H1 (cell line): ENCODE results near the gene LBP. TPM values are rescaled to one million over a fixed set of nuclear protein-coding genes. Genes with fewer than 3 reads are reported as not detected.

ENCODE experiments used
- CTCF ChIA-PET: fragments of 300-600 bp; sonication (Branson Sonifier 250); formaldehyde crosslinking; loops from one replicate; lab custom pipeline; 2021; ENCODE audit not compliant: partially characterized antibody; lab: Charles Lee
- POLR2A ChIA-PET: fragments of 300-600 bp; sonication (Branson Sonifier 250); formaldehyde crosslinking; loops from one replicate; lab custom pipeline; 2021; ENCODE audit warnings: inconsistent platforms; ENCODE audit not compliant: partially characterized antibody; lab: Charles Lee
- DNase-seq, 2 experiments: peaks; one replicate each; pipeline versions ENCODE4 v3.0.0 to v3.0.0-alpha.2; 2010 to 2022; ENCODE audit warnings: low spot score in 2 of 2, low read depth in 1 of 2, mixed read lengths in 1 of 2
- FAIRE-seq: peaks from 2 replicates; lab custom pipeline; 2011; peaks lifted over from hg19 to GRCh38; lab: Jason Lieb, UNC
- H2AFZ ChIP-seq: 2 replicates; pipeline ENCODE4 v1.8.1; 2012; ENCODE audit warnings: low read length, inconsistent platforms
- H2AK5ac ChIP-seq: 2 replicates; pipeline ENCODE4 v1.6.1; 2013; ENCODE audit warnings: low read depth, low read length
- H2BK120ac ChIP-seq: replicated peaks from 2 replicates; pipeline ENCODE3; 2013; ENCODE audit warnings: low read depth, low read length, inconsistent platforms
- H2BK12ac ChIP-seq: 2 replicates; pipeline ENCODE4 v1.6.1; 2013; ENCODE audit warnings: low read depth, low read length
- H2BK15ac ChIP-seq: 2 replicates; pipeline ENCODE4 v1.6.1; 2013; ENCODE audit warnings: low read length
- H2BK20ac ChIP-seq: 2 replicates; pipeline ENCODE4 v1.6.1; 2013; ENCODE audit warnings: low read length
- H2BK5ac ChIP-seq: 2 replicates; pipeline ENCODE4 v1.6.1; 2013; ENCODE audit warnings: low read depth, low read length
- H3K14ac ChIP-seq: 2 replicates; pipeline ENCODE4 v1.6.1; 2013; ENCODE audit warnings: inconsistent platforms; ENCODE audit not compliant: insufficient read length
- H3K18ac ChIP-seq: 2 replicates; pipeline ENCODE4 v1.6.1; 2013; ENCODE audit warnings: low read length; ENCODE audit errors: extremely low read depth
- H3K23ac ChIP-seq: 2 replicates; pipeline ENCODE4 v1.6.1; 2013; ENCODE audit warnings: inconsistent platforms; ENCODE audit not compliant: insufficient read length
- H3K23me2 ChIP-seq: 2 replicates; pipeline ENCODE4 v1.6.1; 2013; ENCODE audit warnings: low read depth, low read length
- H3K27ac ChIP-seq: 2 replicates; pipeline ENCODE4 v1.6.1; 2011; ENCODE audit warnings: low read depth, low read length, inconsistent platforms
- H3K27me3 ChIP-seq, 4 experiments: replicated peaks in 1 of 4; 1 replicate in 1 of 4; 2 replicates in 3 of 4; pipeline versions ENCODE4 v1.6.1 to v1.8.1; 2011 to 2013; ENCODE audit warnings: low read length in 3 of 4, mild to moderate bottlenecking in 3 of 4, inconsistent platforms in 2 of 4, mixed read lengths in 2 of 4, moderate library complexity in 1 of 4; ENCODE audit not compliant: control insufficient read depth in 3 of 4, insufficient read depth in 3 of 4; ENCODE audit errors: extremely low read depth in 1 of 4
- H3K36me3 ChIP-seq, 4 experiments: 2 replicates each; pipeline versions ENCODE4 v1.6.1 to v1.8.1; 2011 to 2013; ENCODE audit warnings: mild to moderate bottlenecking in 4 of 4, low read length in 3 of 4, moderate library complexity in 2 of 4, control low read depth in 1 of 4, inconsistent platforms in 1 of 4; ENCODE audit not compliant: insufficient read depth in 4 of 4, control insufficient read depth in 2 of 4
- H3K4ac ChIP-seq: replicated peaks from 2 replicates; pipeline ENCODE3; 2013; ENCODE audit warnings: low read length, low read depth, mixed read lengths, inconsistent platforms; ENCODE audit not compliant: insufficient read length
- H3K4me1 ChIP-seq, 4 experiments: replicated peaks in 1 of 4; 1 replicate in 1 of 4; 2 replicates in 3 of 4; pipeline versions ENCODE4 v1.6.1 to v1.8.1; 2011 to 2013; ENCODE audit warnings: low read length in 3 of 4, inconsistent platforms in 2 of 4, mixed read lengths in 1 of 4; ENCODE audit not compliant: insufficient read depth in 4 of 4, control insufficient read depth in 3 of 4
- H3K4me2 ChIP-seq, 2 experiments: 2 replicates each; pipeline versions ENCODE4 v1.6.1 to v1.8.1; 2011 to 2013; ENCODE audit warnings: low read depth in 2 of 2, low read length in 2 of 2, control low read depth in 1 of 2, inconsistent platforms in 1 of 2, mild to moderate bottlenecking in 1 of 2; ENCODE audit not compliant: insufficient read depth in 1 of 2
- H3K4me3 ChIP-seq, 4 experiments: fragments of 200-600, 300-600 bp in 1 of 4; sonication (generic), shearing (Covaris generic), sonication (Bioruptor Twin) in 1 of 4; 2 replicates each; pipeline versions ENCODE4 v1.5.1 to v1.8.1; 2011 to 2016; ENCODE audit warnings: low read length in 4 of 4, low read depth in 3 of 4, control low read depth in 2 of 4, inconsistent platforms in 2 of 4, mild to moderate bottlenecking in 2 of 4, mixed read lengths in 1 of 4, moderate library complexity in 1 of 4; ENCODE audit not compliant: insufficient read depth in 2 of 4; ENCODE audit errors: extremely low read depth in 1 of 4
- H3K56ac ChIP-seq: replicated peaks from 2 replicates; pipeline ENCODE3; 2013; ENCODE audit warnings: low read depth, mild to moderate bottlenecking, mixed read lengths, low read length, inconsistent platforms; ENCODE audit not compliant: insufficient read length
- H3K79me1 ChIP-seq: 2 replicates; pipeline ENCODE4 v1.6.1; 2013; ENCODE audit warnings: low read depth, low read length, control low read depth
- H3K79me2 ChIP-seq, 2 experiments: 2 replicates each; pipeline versions ENCODE4 v1.6.1 to v1.8.1; 2012 to 2013; ENCODE audit warnings: low read length in 2 of 2, mild to moderate bottlenecking in 2 of 2, inconsistent platforms in 1 of 2; ENCODE audit not compliant: insufficient read depth in 2 of 2, control insufficient read depth in 1 of 2
- H3K9ac ChIP-seq, 4 experiments: replicated peaks in 1 of 4; 1 replicate in 1 of 4; 2 replicates in 3 of 4; pipeline versions ENCODE4 v1.6.1 to v1.8.1; 2011 to 2013; ENCODE audit warnings: low read depth in 3 of 4, low read length in 3 of 4, control low read depth in 2 of 4, mild to moderate bottlenecking in 2 of 4, moderate library complexity in 2 of 4, inconsistent platforms in 1 of 4; ENCODE audit errors: extremely low read depth in 1 of 4
- H3K9me3 ChIP-seq, 2 experiments: 2 replicates each; pipeline versions ENCODE4 v1.6.1 to v1.8.1; 2012 to 2013; ENCODE audit warnings: mild to moderate bottlenecking in 2 of 2, moderate library complexity in 2 of 2, control low read depth in 1 of 2, inconsistent platforms in 1 of 2, low read depth in 1 of 2, low read length in 1 of 2, mixed read lengths in 1 of 2; ENCODE audit not compliant: insufficient read depth in 2 of 2
- H4K20me1 ChIP-seq, 2 experiments: replicated peaks in 1 of 2; 2 replicates each; pipeline versions ENCODE3 to v1.8.1; 2011 to 2013; ENCODE audit warnings: inconsistent platforms in 2 of 2, low read length in 2 of 2, mild to moderate bottlenecking in 1 of 2; ENCODE audit not compliant: insufficient read depth in 2 of 2, control insufficient read depth in 1 of 2
- H4K5ac ChIP-seq: 2 replicates; pipeline ENCODE4 v1.6.1; 2013; ENCODE audit warnings: low read length, low read depth, mixed read lengths, inconsistent platforms; ENCODE audit not compliant: insufficient read length
- H4K8ac ChIP-seq: 2 replicates; pipeline ENCODE4 v1.8.0; 2013; ENCODE audit warnings: mild to moderate bottlenecking, moderate library complexity, low read length, inconsistent platforms; ENCODE audit not compliant: insufficient read depth; ENCODE audit errors: extremely low read depth
- H4K91ac ChIP-seq: replicated peaks from 2 replicates; pipeline ENCODE3; 2013; ENCODE audit warnings: low read length, mixed read lengths, inconsistent platforms; ENCODE audit not compliant: insufficient read length
- BCL11A ChIP-seq, 2 experiments: IDR thresholded peaks; one replicate each; pipeline ENCODE4 v1.6.1; 2011; ENCODE audit warnings: low read depth in 2 of 2, low read length in 2 of 2, mild to moderate bottlenecking in 2 of 2
- GTF2F1 ChIP-seq: IDR thresholded peaks from 2 replicates; pipeline ENCODE4 v1.6.1; 2012; ENCODE audit warnings: low read depth, low read length, improper control_type of control experiment, borderline replicate concordance
- HDAC2 ChIP-seq, 2 experiments: fragments of 300-600 bp in 1 of 2; sonication (generic) in 1 of 2; IDR thresholded peaks; 2 replicates each; pipeline ENCODE4 v1.6.1; 2011 to 2012; ENCODE audit warnings: low read depth in 2 of 2, low read length in 2 of 2, mild to moderate bottlenecking in 2 of 2, moderate library complexity in 2 of 2, borderline replicate concordance in 1 of 2, inconsistent platforms in 1 of 2
- SP4 ChIP-seq: IDR thresholded peaks from 2 replicates; pipeline ENCODE4 v1.6.1; 2012; ENCODE audit warnings: low read length, inconsistent platforms
- WGBS, 2 experiments: shearing (Covaris generic) in 1 of 2; methylation state at CpG; one replicate each; pipeline versions ENCODE4 v1.1.6 to v1.1.7; 2013 to 2015; ENCODE audit warnings: low lambda C conversion rate in 2 of 2, mixed read lengths in 2 of 2, inconsistent platforms in 1 of 2, low coverage in 1 of 2, missing lambda C conversion rate in 1 of 2; ENCODE audit not compliant: insufficient replicate concordance in 2 of 2, insufficient coverage in 1 of 2, insufficient read length in 1 of 2; ENCODE audit errors: extremely low coverage in 1 of 2, missing lambda C conversion rate in 1 of 2; 5-methylcytosine and 5-hydroxymethylcytosine counted together
- polyA plus RNA-seq, 7 experiments: library from polyadenylated mRNA; depleted of rRNA in 3 of 7; stranded (reverse) in 5 of 7; unstranded in 2 of 7; fragments of >200 nt in 5 of 7; fragments of 200-250 nt in 2 of 7; gene quantifications; 1 replicate in 5 of 7; 2 replicates in 1 of 7; 4 replicates in 1 of 7; pipeline versions ENCODE4 v1.2.1 to v1.2.3, GENCODE V29; 2011 to 2013; ENCODE audit warnings: missing spikeins in 2 of 7, mixed read lengths in 2 of 7
- total RNA-seq: library from RNA; stranded (reverse); fragmentation: NEBNext Ultra II Directional; extraction: Animal tissue kit (Norgen Biotek cat#: 25700); gene quantifications from 2 replicates; pipeline ENCODE4 v1.2.1, GENCODE V29; 2021

Gene LBP
- total and polyA plus RNA-seq, 2 of the 8 experiments (the other 6 are each of a cell fraction or from before 2014, with no cell fraction given): 0.60 to 0.63 TPM

DNA sequence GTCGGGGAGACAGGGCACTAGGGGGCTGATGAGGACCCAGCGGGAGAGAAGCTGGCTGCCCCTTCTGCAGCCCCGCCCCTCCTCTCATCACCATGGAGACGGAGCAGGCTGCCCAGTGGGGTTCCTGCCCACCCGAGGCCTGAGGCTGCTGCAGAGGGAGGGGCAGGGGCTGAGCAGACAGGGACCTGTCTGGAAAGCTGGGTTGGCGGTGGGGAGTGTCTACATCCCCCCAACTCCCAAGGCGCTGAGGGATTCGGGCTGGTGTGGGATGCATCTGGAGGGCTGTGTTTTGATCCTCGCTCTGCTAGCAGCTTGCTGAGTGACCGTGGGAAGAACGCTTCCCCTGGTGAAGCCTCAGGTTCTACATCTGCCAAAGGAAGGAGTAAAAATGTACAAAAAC is 43.5 kb upstream of the LBP start:
- Histone ChIP-seq H3K27me3 (no peaks in the 10 kb centered on the region; a peak in 1 of 7 replicates), H3K4ac (no peak overlapping the region), H3K56ac (no peak overlapping the region), H2BK120ac (no peak overlapping the region), H4K8ac (no peak overlapping the region), H4K20me1 (no peaks in the 10 kb centered on the region), H3K18ac (no peak overlapping the region), H3K9ac (no peak overlapping the region), H3K4me1 (peaks cover 0 to 11% (median 5%) of the 10 kb centered on the region in 4 experiments; a peak in 4 of 7 replicates), H3K4me2 (no peak overlapping the region), H3K4me3 (no peak overlapping the region), H3K14ac (no peak overlapping the region), H4K91ac (no peak overlapping the region), H2AFZ (no peak overlapping the region), H3K23ac (no peak overlapping the region), H3K23me2 (no peaks in the 10 kb centered on the region), H2BK5ac (no peak overlapping the region), H3K79me2 (no peaks in the 10 kb centered on the region), H2BK20ac (no peak overlapping the region), H3K27ac (no peak overlapping the region), H3K36me3 (no peaks in the 10 kb centered on the region), H3K79me1 (no peaks in the 10 kb centered on the region), H2AK5ac (no peak overlapping the region), H4K5ac (no peak overlapping the region), H2BK15ac (no peak overlapping the region), H3K9me3 (no peaks in the 10 kb centered on the region), H2BK12ac (no peak overlapping the region)
- FAIRE-seq: no peak
- ChIA-PET POLR2A (interaction anchor here (1.0 kb wide), 1 partner anchor 9 kb away, joined by 3 read pairs; no protein-coding TSS in a partner anchor), CTCF (interaction anchor here (0.7 to 5.7 kb wide), 13 partner anchors 7 to 191 kb away, joined by 3 to 47 read pairs (median 4); no protein-coding TSS in a partner anchor)
- 61% methylated on average over 11 of the region's 11 CpGs; no CpG with 5 or more reads in 1 of the 2 experiments for WGBS, 2 experiments
- no peak for DNase-seq
- no peak for TF ChIP-seq HDAC2 (IDR thresholded peaks at IDR 0.05; ENCODE audit: borderline replicate concordance in 1 of 2, low read depth in 2 of 2, low read length in 2 of 2)
- no peak for TF ChIP-seq SP4
- TF ChIP-seq GTF2F1: no peak
- TF ChIP-seq BCL11A (IDR thresholded peaks at IDR 0.05; ENCODE audit: low read depth in 2 of 2, low read length in 2 of 2): no peak
